Ovary (tissue), 9 donors: ENCODE measurements around the gene CPEB2. TPM values are rescaled to one million over a fixed set of nuclear protein-coding genes. Genes with fewer than 3 reads are reported as not detected.

Experiments
- DNase-seq, 5 donors: peaks; one replicate each; pipeline ENCODE4 v3.0.0-alpha.2; 2019 to 2020
- H3K27ac ChIP-seq, 2 donors: fragments of 200-600 bp; one replicate each; pipeline versions ENCODE4 v1.5.1 to v1.8.0; 2019 to 2022
- H3K27me3 ChIP-seq: fragments of 200-600 bp; one replicate; pipeline ENCODE4 v1.8.0; 2022
- H3K36me3 ChIP-seq: fragments of 200-600 bp; sonication (generic); one replicate; pipeline ENCODE4 v1.5.1; 2019
- H3K4me1 ChIP-seq: one replicate; pipeline ENCODE4 v1.8.1; 2013; ENCODE audit warnings: mild to moderate bottlenecking, moderate library complexity; ENCODE audit not compliant: insufficient read depth
- H3K4me3 ChIP-seq: fragments of 200-600 bp; sonication (generic); one replicate; pipeline ENCODE4 v1.5.1; 2017
- H3K9me3 ChIP-seq, 2 donors: fragments of 200-600 bp in 1 of 2; sonication (generic) in 1 of 2; one replicate each; pipeline versions ENCODE4 v1.5.1 to v1.8.1; 2013 to 2019; ENCODE audit warnings: mild to moderate bottlenecking in 1 of 2, moderate library complexity in 1 of 2
- CTCF ChIP-seq, 3 donors: fragments of 450-650 bp in 2 of 3; fragments of 200-600 bp in 1 of 3; IDR thresholded peaks; one replicate each; pipeline versions ENCODE4 v1.5.1 to v1.8.0; 2016 to 2022; ENCODE audit warnings: antibody characterized with exemption in 3 of 3, mild to moderate bottlenecking in 1 of 3
- EP300 ChIP-seq: sonication (generic); formaldehyde crosslinking; IDR thresholded peaks from one replicate; pipeline ENCODE4 v1.6.1; 2017; ENCODE audit warnings: antibody characterized with exemption
- POLR2A ChIP-seq: fragments of 450-650 bp; IDR thresholded peaks from one replicate; pipeline ENCODE4 v1.6.1; 2017; ENCODE audit warnings: antibody characterized with exemption, mild to moderate bottlenecking, moderate library complexity
- WGBS, 3 donors: extraction: QIAGEN DNeasy Blood & Tissue Kit in 1 of 3; methylation state at CpG; one replicate each; pipeline versions ENCODE4 v1.1.5 to v1.1.7; 2013 to 2017; 5-methylcytosine and 5-hydroxymethylcytosine counted together
- intact Hi-C, 4 donors: fragments of 100-400 bp; cut with DNase I; formaldehyde crosslinking; loops; one replicate each; pipeline versions ENCODE4 v1.11.0 to v1.15.1; 2022 to 2023
- polyA plus RNA-seq, 2 donors: library from polyadenylated mRNA; stranded (reverse); fragments of 200-250 nt in 1 of 2; fragments of 350-450 nt in 1 of 2; fragmentation: Illumina TruSeq in 1 of 2; extraction: RNeasy Lipid Tissue Mini Kit (QIAGEN cat#74804) in 1 of 2; gene quantifications; one replicate each; pipeline ENCODE4 v1.2.3, GENCODE V29; 2013 to 2014
- total RNA-seq, 7 donors: library from RNA; depleted of rRNA in 2 of 7; stranded (reverse); fragments of >200 nt in 2 of 7; fragmentation: NEBNext Ultra II Directional in 3 of 7; extraction: Animal tissue kit (Norgen Biotek cat#: 25700) in 3 of 7; gene quantifications; one replicate each; pipeline versions ENCODE4 v1.1.0 to v1.2.4, GENCODE V29; 2016 to 2023
- donor health status: DM: no; HTN: no; CAD: no; lungs with moderate emphysema.
- donor health status: DM: no; HTN: no; CAD: no.
- donor health status: Bipolar disorder and iron deficiency.
- donor health status: DM: yes; HTN: yes; CAD: no.
- donor health status: DM: no; HTN: no; CAD: no.
- donor health status: DM: yes; HTN: yes; CAD: no.

CPEB2 gene
- total and polyA plus RNA-seq, 9 donors = 4.4 to 18.6 (median 14.5) TPM

GRCh38 chr4:14967982-14968381 lies 34.3 kb upstream of the CPEB2 start:
- TF ChIP-seq CTCF (IDR thresholded peaks at IDR 0.05) (no peak), POLR2A (no peak), EP300 (no peak)
- no peak for DNase-seq
- intact Hi-C loops = no loop called here
- WGBS, 3 donors = 70 to 83% (median 78%) methylated on average over 3 of the region's 3 CpGs
- H3K4me1 ChIP-seq = no peaks in the 10 kb centered on the region
- no peak overlapping the region for H3K27ac ChIP-seq
- no peaks in the 10 kb centered on the region for H3K9me3 ChIP-seq
- H3K36me3 ChIP-seq = no peaks in the 10 kb centered on the region
- no peaks in the 10 kb centered on the region for H3K27me3 ChIP-seq
- H3K4me3 ChIP-seq = no peak overlapping the region

- no peak overlapping the region for H3K27ac ChIP-seq
- no peaks in the 10 kb centered on the region for H3K36me3 ChIP-seq
- TF ChIP-seq EP300 = no peak
- TF ChIP-seq CTCF (IDR thresholded peaks at IDR 0.05) = no peak
- TF ChIP-seq POLR2A = no peak
- H3K4me1 ChIP-seq = no peaks in the 10 kb centered on the region
- H3K9me3 ChIP-seq = no peaks in the 10 kb centered on the region
- no peak overlapping the region for H3K4me3 ChIP-seq
- intact Hi-C loops = no loop called here
- no peak for DNase-seq
- no peaks in the 10 kb centered on the region for H3K27me3 ChIP-seq
These were observed 24.5 kb upstream of the CPEB2 start for GRCh38 chr4:14977830-14978229.

- TF ChIP-seq EP300 (no peak), POLR2A (no peak), CTCF (IDR thresholded peaks at IDR 0.05) (no peak)
- DNase-seq = no peak
- Histone ChIP-seq H3K36me3 (no peaks in the 10 kb centered on the region), H3K9me3 (no peaks in the 10 kb centered on the region), H3K4me1 (no peaks in the 10 kb centered on the region), H3K27me3 (peaks cover 5% of the 10 kb centered on the region), H3K4me3 (no peak overlapping the region), H3K27ac (no peak overlapping the region)
- 67 to 79% (median 74%) methylated on average over 1 of the region's 1 CpG for WGBS, 3 donors
- intact Hi-C loops = no loop called here
These were observed 17.8 kb upstream of the CPEB2 start for GRCh38 chr4:14984448-14984847.

DNA sequence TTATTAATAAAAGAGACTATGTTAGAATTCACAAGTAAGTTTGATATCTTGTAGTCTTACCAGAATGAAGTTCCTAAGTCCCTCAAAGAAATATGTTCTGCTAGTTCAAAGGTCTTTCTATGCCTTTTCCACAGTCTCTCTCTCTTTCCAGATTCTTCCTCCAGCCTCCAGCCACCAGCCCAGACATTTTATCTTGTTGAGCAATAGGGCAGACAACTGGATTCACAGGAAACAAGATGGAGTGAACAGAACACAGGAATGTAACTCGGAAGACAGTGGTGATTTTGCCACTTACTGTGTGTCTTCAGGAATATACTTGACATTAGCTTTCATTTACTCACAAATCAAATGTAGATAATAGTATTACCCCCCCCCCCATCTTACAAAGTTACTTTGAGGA lies 17.1 kb upstream of the CPEB2 start:
- intact Hi-C loops = no loop called here
- 81 to 88% (median 81%) methylated on average over 1 of the region's 1 CpG for WGBS, 3 donors
- DNase-seq = no peak
- Histone ChIP-seq H3K27ac (no peak overlapping the region), H3K27me3 (peaks cover 5% of the 10 kb centered on the region), H3K36me3 (no peaks in the 10 kb centered on the region), H3K4me1 (no peaks in the 10 kb centered on the region), H3K9me3 (no peaks in the 10 kb centered on the region), H3K4me3 (no peak overlapping the region)
- TF ChIP-seq CTCF (IDR thresholded peaks at IDR 0.05) (no peak), EP300 (no peak), POLR2A (no peak)

GRCh38 chr4:14985843-14986242 lies 16.4 kb upstream of the CPEB2 start:
- Histone ChIP-seq H3K27ac (no peak overlapping the region), H3K27me3 (peaks cover 5% of the 10 kb centered on the region), H3K4me3 (no peak overlapping the region), H3K9me3 (no peaks in the 10 kb centered on the region), H3K4me1 (no peaks in the 10 kb centered on the region), H3K36me3 (no peaks in the 10 kb centered on the region)
- WGBS, 3 donors = 91 to 96% (median 93%) methylated on average over 1 of the region's 1 CpG
- DNase-seq = no peak
- intact Hi-C loops = no loop called here
- TF ChIP-seq EP300 = no peak
- TF ChIP-seq POLR2A = no peak
- no peak for TF ChIP-seq CTCF (IDR thresholded peaks at IDR 0.05)
